CD4-positive, alpha-beta T cell treated with Interleukin-12 subunit alpha and Interleukin-12 subunit beta, for 1 hour (primary cell): ENCODE results near the gene SLC25A36.
"Not testable (repeated sequence)": the region's sequence is repeated elsewhere in the genome, so short reads cannot be mapped to it uniquely, and the experiment has no call there.

Source experiments
- DNase-seq: peaks from one replicate; pipeline ENCODE4 v3.0.0-alpha.2; 2020

Gene SLC25A36

DNA sequence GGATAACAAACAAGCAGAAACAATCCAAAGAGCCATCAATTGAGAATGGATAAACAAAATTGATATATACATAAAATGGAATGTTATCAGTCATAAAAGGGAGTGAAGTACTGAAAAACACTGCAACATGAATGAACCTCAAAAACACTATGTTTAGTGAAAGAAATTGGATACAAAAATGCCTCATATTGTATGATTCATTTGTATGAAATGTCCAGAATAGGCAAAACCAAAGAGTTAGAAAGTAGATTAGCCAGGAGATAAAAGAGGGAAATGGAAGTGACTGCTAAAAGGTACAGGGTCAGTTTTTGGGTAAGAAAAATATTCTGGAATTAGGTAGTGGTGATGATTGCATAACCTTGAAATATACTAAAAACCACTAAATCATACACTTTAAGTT lies 9.8 kb upstream of the SLC25A36 start:
- DNase-seq, result no peak

DNA sequence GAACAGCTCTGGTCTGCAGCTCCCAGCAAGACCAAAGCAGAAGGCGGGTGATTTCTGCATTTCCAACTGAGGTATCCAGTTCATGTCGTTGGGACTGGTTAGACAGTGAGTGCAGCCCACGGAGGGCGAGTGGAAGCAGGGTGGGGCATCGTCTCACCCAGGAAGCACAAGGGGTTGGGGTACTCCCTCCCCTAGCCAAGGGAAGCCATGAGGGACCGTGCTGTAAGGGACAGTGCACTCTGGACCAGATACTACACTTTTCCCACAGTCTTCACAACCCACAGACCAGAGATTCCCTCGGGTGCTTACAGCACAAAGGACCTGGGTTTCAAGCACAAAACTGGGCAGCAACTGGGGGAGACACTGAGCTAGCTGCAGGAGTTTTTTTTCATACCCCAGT lies 8.5 kb upstream of the SLC25A36 start:
- DNase-seq, result no peak

DNA sequence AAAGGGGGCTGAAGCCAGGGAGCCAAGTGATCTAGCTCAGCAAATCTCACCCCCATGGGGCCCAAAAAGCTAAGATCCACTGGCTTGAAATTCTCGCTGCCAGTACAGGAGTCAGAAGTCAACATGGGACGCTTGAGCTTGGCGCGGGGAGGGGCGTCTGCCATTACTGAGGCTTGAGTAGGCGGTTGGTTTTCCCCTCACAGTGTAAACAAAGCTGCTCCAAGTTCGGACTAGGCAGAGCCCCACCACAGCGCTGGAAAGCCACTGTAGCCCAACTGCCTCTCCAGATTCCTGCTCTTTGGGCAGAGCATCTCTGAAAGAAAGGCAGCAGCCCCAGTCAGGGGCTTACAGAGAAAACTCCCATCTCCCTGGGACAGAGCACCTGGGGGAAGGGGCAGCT lies 8.1 kb upstream of the SLC25A36 start:
- DNase-seq, result no peak

DNA sequence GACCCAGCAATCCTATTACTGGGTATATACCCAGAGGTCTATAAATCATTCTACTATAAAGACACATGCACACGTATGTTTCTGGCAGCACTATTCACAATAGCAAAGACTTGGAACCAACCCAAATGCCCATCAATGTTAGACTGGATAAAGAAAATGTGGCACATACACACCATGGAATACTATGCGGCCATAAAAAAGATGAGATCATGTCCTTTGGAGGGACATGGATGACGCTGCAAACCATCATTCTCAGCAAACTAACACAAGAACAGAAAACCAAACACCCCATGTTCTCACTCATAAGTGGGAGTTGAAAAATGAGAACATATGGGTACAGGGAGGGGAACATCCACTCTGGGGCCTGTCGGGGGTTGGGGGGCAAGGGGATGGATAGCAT lies 2.3 kb upstream of the SLC25A36 start:
- not testable (repeated sequence) for DNase-seq

DNA sequence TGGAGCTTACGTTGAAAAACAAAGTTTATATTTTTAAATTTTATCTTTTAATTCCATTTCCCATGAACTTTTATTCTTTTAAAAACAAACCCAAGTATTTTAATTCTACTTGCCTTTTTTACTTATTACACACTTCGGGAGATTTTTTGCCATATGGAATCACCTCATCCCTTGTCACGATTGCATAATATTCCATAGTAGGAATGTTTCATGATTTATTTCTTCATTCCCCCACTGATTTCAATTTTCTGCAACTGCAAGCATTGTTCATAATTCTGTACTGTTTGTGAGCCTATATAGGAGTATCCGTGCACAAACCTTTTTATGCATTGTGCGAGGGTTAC lies 574 bp upstream of the SLC25A36 start:
- no peak for DNase-seq

DNA sequence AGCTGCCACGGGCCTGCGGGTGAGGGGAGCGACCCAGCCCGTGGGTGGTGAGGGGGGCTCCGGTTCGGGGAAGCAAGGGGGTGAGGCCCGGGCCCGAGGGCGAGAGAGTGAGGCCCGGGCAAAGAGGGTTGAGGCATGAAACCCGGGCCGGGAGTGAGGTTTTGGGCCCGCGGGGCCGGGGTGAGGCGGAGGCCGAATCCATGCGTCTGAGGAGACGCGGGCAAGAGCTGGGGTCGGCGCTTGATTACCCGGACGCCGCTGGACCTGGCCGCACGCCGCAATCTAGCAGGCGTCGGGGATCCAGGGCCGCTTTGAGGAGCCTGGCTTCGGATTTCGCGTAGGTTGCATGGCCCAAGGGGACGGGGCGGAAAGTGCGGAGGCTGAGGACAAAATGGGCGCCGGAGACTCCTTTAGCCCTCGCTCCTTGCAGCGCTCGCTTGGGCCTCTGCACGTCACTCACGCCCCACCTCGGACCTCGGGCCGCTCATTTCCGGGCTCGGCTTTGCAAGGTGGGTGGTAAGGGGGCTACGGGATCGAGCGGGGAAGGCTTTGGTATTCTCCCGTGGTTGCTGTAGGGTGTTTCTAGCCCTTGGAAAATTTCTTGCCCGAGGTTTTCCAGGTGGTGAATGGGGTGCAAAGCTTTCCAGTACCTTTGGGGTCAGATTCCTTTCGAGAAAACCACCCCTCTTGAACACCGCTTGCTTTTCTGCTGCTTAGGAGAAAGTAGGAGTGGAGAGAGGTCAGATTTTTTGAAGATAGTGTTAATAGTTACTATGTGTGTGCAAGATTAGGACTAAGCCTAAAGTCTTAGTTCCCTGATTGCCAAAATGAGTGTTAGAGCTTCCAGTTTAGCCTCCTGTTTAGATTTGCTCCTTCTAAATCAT lies 827 bp downstream of the SLC25A36 start:
- DNase-seq, result peak; percentile 41

DNA sequence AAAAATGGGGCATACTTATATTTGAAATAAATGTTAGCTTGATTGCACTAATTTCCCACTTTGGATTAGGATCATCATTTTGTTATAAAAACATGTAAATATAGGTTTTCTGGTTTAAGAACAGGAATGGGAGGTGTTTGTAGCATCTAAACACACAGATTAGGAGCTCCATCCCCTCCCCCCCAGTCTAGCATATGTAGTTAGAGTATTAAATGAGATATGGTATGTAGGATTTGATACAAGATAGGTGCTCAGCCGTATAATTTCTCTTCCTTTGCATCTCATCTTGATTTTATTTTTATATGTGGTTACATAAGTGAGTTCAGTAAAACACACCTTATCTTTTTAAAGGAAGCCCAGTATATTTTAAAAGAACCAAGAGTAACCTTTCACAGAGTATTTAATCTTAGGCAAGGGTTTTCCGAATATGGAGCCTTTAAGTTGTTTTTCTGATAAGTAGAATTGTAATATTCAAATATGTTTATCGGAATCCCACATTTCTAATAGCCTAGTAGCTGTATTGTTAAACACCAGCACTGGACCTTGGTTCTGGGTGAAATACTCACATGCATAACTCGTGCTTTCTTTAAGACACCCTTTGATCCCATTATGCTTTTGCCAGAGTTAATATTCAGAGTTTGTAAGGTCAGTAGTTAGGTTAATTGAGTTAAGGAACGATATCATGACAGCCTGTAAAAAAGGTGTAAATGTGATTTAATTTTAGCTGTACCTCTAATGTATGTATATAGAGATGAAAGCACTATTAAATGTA lies 2.3 kb downstream of the SLC25A36 start:
- no peak for DNase-seq

DNA sequence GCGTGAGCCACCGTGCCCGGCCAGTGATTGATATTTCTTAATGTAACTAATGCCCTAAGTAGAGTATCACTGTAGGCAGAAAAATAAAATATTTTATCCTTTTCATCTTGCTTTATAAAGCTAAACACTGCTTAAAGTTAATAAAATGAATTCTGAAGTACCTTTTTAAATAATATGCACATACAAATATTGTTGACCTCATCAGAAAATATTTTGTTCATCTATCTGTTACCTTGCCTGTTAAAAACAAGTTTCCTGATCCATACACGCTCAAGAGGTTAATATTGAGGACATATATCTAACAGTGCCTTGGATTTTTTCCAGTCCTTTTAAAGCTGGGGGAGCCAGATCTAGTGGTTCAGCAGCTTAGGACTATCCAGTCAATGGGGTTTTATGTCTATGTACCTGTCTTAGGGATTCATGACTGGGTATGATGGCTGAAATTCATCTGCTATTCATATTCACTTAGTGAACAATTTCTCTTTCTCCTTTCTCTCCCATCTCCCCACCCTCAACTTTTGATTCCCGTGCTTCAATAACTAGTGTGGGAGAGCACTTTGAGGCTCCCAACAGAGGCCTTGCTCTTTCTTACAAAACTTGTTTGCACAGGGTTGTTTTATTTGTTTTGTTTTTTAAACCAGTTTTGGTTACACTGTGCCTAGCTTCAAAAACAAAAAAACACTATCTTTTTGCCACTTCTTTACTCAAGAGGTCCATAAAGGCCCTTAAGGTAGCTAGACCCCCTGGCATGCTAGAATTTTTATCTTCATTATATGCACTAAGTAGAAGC lies 7.0 kb downstream of the SLC25A36 start:
- DNase-seq, result no peak

DNA sequence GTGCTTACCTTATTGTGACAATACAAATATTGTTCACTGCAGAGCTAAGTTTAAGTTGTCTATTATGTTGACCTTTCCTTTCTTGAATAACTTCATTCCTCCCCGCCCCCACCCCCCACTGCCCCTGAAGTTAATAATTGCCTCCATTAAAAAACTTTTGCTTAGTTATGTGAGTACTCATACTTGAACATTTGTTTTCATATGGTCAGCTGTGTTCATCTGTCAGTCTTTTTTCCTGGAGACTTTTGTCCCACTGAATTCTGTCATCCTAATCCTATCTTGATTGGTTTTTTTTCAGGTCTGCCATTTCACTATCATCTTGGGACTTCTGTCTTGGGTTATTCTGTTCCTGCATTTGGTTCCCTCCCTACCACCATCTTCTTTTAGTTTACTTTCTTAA lies 8.5 kb downstream of the SLC25A36 start:
- no peak for DNase-seq

DNA sequence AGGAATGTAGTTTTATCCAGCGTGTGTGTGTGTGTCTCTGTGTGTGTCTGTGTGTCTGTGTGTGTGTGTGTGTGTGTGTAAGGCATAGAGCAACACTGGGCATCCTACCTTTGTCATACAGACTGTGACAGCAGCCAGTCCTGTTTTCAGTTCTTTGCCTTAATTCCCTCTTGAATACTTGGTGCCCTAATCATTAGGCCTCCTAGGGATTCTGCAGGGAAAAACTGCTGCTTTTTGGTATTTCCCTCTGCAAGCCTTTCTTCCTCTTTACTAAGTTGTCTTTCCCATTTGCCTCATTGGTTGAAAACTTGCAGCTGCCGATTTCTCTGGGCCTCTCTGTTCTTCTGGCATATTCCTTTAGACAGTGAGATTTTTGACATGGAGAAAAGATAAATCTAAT lies 9.2 kb downstream of the SLC25A36 start:
- no peak for DNase-seq

DNA sequence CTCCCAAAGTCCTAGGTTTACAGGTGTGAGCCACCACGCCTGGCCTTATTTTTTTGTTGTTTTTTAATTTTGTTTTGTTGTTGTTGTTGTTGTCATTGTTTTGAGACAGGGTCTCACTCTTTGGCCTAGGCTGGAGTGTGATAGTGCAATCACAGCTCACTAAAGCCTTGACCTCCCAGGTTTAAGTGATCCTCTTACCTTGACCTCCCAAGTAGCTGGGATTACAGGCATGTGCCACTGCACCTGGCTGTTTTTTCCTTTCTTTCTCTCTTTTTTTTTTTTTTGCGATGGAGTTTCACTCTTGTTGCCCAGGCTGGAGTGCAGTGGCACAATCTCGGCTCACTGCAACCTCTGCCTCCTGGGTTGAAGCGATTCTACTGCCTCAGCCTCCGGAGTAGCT lies 10.1 kb downstream of the SLC25A36 start:
- not testable (repeated sequence) for DNase-seq

DNA sequence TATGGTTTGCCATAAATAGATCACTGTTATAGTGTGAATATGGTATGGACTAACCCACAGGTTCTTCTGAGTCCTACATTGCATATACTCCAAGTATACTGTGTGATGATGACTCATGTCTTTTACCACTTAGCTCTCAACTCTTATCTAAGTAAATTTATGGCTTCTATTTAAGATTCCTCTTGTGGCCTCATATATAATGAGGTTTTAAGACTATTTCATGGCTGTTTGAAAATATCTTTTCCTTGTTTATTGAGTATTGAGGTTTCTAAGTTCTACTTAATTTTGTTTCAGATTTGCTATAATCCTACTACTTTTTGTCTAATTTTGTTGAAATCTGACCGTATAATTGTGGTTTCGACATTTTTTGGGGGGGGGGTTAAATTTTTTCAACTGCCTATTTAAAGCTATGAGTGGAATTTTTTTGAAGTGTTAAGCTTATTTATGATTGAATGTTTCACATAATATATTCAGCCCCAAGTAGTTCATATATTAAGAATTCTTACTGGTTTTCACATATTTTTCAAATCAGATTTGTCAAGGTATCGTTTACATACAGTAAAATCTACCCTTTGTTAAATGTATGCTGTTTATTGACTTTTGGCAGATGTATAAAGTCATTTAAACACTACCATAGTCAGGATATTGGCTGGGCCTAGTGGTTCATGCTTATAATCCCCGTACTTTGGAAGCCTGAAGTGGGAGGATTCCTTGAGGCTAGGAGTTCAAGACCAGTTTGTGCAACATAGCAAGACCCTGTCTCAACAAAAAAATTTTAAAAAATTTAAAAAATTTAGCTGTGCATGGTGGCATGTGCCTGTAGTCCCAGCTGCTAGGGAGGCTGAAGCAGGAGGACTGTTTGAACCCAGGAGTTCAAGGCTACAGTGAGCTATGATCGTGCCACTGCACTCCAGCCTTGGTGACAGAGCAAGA lies 11.7 kb downstream of the SLC25A36 start:
- DNase-seq, result no peak

DNA sequence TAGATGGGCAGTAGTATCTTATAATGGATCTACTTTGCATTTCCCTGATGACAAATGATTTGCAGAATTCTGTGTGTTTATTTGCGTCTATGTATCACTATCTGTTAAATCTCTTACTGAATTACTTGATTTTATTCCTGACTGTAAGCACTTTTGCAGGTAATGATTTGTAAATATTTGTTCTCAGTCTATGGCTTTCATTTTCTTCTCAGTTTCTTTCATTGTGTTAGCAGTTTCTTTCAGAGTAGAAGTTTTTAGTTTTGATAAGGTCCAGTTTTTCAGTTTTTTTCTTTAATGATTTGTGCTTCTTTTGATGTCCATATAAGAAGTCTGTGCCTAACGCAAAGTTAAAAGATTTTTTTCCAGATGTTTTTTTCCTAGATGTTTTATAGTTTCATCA lies 12.9 kb downstream of the SLC25A36 start:
- DNase-seq, result no peak

DNA sequence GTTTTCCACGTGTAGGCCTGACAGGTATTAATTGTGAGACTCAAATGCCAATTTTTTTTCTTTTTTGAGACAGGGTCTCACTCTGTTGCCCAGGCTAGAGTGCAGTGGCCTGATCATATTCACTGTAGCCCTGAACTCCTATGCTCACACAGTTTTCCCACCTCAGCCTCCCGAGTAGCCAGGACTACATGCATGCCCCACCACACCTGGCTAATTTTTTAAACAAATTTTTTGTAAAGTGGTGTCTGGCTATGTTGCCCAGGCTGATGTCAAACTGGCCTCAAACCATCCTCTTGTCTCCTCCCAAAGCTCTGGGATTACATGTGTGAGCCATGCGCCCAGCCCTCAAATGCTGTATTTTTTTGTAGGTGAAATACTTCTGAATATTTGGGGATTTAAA lies 14.0 kb downstream of the SLC25A36 start:
- DNase-seq, result no peak

DNA sequence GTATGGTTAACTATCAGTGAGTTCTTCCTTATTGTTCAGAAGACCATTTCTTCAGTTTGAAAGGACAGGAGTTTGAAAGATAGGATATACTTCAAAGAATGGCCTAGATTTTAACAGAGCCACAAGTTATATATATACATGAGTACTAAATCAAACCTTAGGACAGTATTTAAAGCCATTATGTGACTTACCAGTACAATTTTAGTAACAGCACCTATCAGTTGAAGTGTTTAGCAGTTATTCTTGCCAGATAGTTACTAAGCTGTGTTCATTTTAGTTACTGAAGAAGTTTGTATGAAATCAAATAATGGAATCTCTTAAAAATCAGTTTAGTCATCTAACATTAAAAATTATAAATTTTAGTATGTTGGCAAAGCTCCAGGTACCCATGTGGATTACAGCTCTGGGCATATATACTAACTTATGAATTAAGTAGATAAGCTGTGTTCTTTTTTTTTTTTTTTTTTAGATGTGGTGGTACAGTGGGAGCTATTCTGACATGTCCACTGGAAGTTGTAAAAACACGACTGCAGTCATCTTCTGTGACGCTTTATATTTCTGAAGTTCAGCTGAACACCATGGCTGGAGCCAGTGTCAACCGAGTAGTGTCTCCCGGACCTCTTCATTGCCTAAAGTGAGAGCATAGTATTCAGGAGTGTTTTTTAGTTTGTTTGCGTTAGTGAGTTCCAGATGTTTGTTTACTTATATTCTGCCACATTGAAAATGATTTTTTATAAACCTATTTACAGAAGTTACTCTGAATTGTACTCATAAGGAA lies 14.6 kb downstream of the SLC25A36 start:
- DNase-seq, result no peak

DNA sequence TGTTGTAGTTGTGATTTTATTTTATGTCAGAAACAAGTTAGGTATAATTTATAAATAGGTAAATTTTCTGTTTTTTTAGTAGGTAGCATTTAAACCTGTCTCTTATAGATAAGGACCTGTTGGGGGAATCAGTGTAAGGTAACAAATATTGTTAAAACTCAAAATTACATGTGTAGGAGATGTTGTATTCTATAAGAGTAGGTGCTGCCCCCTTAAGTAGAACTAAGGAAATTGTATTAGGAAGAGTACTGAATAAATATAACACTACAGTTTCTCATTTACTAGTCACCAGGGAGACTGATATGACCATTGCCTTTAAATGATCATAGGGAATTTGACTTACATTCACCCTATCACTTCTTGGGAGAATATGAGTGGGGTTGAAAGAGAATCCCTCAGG lies 31.2 kb downstream of the SLC25A36 start:
- DNase-seq, result peak; percentile 24

DNA sequence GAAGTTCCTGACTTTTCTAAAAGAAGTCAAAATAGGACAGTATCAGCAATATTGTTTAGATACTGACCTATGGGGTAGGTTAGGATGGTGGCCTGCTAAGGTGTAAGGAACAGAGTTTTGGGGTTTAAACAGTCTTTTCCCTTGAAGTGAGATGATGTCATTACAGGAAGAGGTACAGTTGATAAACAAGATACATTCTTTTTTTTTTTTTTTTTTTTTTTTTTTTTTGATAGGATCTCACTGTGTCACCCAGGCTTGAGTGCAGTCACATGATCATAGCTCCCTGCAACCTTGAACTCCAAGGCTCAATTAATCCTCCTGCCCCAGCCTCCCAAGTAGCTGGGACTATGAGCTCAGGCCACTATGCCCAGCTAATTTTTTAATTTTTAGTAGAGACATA lies 33.3 kb downstream of the SLC25A36 start:
- DNase-seq, result peak; percentile 2

DNA sequence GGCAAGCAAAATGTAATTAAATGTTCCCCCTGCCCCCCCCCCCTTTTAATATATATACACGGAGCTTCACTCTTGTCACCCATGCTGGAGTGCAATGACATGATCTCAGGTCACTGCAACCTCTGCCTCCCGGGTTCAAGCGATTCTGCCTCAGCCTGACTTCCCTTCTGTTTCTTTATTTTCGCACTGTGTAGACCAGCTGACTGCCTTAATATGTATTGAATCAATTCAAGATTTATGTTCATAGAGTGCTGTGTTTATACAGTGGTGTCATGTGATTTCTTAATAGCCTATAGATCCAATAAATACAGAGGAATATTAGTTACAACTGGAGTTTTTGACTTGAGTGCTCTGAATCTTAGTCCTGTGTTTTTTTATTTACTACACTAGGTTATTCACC lies 39.0 kb downstream of the SLC25A36 start:
- no peak for DNase-seq

DNA sequence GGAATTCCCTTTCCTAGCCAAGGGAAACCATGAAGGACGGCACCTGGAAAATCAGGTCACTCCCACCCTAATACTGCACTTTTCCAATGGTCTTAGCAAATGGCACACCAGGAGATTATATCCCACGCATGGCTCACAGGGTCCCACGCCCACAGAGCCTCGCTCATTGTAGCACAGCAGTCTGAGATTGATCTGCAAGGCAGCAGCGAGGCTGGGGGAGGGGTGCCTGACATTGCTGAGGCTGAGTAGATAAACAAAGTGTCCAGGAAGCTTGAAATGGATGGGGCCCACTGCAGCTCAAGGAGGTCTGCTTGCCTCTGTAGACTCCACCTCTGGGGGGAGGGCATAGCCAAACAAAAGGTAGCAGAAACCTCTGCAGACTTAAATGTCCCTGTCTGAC lies 46.2 kb downstream of the SLC25A36 start:
- DNase-seq, result not testable (repeated sequence)

DNA sequence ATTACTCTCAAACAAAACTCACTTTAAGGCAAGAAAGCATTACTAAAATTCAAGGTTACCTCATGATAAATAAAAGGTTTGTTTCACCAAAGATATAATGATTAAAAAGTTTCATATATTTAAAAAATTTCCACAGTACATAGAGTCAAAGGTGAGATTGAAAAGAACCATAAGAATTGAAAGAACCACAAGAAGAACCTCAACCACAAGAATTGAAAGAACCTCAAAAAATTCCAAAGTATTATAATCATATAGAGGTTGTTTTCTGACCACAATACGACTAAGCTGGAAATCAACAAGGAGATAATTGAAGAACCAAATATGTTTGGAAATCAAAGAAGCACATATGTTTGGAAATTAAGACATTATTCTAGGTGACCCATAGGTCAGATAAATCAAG lies 52.7 kb downstream of the SLC25A36 start:
- no peak for DNase-seq

DNA sequence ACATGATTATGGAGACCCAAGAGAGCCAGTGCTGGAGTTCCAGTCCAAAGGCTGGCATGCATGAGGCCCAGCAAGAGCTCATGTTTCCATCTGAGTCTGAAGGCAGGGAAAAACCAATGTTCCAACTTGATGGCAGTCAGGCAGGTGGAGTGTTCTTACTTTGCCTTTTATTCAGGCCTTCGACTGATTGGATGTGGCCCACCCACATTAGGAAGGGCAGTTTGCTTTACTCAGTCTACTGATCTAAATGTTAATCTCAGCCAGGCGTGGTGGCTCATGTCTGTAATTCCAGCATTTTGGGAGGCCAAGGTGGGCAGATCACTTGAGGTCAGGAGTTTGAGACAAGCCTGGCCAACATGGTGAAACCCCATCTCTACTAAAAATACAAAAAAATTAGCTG lies 53.2 kb downstream of the SLC25A36 start:
- DNase-seq, result not testable (repeated sequence)

DNA sequence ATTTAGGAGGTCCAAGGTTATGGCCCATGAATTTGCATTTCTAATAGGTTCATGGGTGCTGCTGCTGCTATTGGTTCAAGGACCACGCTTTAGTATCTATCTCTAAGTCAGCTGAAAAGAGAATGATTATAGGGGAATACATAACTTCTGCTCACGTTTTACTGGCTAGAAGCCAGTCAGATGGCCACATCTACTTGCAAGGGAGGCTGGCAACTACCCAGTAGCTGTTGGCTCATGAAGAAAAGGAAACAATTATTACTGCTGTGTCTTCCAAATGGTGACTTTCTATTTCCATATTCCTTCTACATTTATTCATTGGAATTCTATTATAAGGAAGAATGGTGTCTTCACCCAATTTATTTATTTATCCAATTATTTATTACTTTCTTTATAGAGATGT lies 54.2 kb downstream of the SLC25A36 start:
- DNase-seq, result no peak
